GM21619 (cell line): ENCODE data around the gene TBC1D25.

Experiments
- ATAC-seq: cut with Tn5 transposase; IDR thresholded peaks from one replicate; pipeline ENCODE4 v1.9.1; 2021; ENCODE audit not compliant: unreplicated experiment

The TBC1D25 gene

DNA sequence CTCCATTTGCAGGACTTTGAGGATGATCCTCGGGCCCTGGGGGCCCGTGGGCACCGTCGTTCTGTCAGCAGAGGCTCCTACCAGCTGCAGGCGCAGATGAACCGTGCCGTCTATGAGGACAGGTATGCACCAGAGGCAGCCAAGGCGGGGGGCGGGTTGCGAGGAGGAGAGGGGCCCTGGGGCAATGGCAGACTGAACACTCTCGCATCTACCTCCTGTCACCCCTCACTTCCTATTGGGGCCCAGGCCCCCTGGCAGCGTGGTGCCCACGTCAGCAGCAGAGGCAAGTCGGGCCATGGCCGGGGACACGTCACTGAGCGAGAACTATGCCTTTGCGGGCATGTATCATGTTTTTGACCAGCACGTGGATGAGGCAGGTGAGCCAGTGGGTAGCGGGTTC, 59.8 kb downstream of the TBC1D25 start:
- ATAC-seq: no peak

- ATAC-seq: no peak
These were observed 60.7 kb downstream of the TBC1D25 start for GRCh38 chrX:48600226-48600625.

DNA sequence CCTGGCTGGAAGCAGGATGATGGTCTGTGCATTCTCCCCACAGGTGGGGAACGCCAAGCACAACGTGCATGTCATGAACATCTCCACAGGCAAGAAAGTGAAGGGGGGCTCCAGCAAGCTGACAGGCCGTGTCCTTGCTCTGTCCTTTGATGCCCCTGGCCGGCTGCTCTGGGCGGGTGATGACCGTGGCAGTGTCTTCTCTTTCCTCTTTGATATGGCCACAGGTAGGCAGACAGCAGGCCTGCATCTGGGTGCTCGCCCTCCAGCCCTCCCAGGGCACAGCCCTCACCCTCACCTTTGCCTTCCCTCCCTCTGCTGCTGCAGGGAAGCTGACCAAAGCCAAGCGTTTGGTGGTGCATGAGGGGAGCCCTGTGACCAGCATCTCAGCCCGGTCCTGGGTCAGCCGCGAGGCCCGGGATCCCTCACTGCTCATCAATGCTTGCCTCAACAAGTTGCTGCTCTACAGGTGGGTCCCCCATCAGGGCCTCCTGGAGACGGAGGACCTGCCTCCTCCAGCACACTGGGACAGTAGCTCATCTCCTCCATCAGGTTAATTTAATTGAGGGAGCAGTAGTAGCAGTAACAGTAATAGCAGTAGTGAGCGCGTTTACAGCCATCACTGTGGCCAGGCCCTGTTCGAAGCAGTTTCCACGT, 62.4 kb downstream of the TBC1D25 start:
- no peak for ATAC-seq

GRCh38 chrX:48604701-48605100, 65.2 kb downstream of the TBC1D25 start:
- ATAC-seq: no peak

- no peak for ATAC-seq
These were observed 66.6 kb downstream of the TBC1D25 start for GRCh38 chrX:48606091-48606490.

DNA sequence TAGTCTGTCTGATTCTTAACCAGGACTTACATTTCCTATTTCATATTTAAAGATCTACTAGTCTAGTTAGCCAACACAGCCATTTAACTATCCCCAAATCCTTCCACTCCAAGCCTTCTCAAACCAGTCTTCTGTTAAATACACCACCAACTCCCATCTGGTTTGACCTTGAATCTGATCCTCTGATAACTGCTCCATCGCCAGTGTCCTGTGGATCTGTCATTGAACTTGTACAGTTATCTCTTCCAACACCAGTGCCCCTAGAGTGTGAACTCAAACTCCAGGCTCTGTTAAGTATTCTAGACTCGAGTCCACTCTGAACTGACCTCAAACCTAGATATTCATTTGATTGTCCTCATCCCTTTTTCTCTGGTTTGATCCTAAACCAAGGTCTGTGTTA, 72.2 kb downstream of the TBC1D25 start:
- ATAC-seq: no peak
